ENCODE data around the gene SCAPER. TPM values are rescaled to one million over a fixed set of nuclear protein-coding genes. Genes with fewer than 3 reads are reported as not detected.

SCAPER gene
- total RNA-seq, 3 donors from 2014 or later: 15.8 to 33.1 (median 33.0) TPM

DNA sequence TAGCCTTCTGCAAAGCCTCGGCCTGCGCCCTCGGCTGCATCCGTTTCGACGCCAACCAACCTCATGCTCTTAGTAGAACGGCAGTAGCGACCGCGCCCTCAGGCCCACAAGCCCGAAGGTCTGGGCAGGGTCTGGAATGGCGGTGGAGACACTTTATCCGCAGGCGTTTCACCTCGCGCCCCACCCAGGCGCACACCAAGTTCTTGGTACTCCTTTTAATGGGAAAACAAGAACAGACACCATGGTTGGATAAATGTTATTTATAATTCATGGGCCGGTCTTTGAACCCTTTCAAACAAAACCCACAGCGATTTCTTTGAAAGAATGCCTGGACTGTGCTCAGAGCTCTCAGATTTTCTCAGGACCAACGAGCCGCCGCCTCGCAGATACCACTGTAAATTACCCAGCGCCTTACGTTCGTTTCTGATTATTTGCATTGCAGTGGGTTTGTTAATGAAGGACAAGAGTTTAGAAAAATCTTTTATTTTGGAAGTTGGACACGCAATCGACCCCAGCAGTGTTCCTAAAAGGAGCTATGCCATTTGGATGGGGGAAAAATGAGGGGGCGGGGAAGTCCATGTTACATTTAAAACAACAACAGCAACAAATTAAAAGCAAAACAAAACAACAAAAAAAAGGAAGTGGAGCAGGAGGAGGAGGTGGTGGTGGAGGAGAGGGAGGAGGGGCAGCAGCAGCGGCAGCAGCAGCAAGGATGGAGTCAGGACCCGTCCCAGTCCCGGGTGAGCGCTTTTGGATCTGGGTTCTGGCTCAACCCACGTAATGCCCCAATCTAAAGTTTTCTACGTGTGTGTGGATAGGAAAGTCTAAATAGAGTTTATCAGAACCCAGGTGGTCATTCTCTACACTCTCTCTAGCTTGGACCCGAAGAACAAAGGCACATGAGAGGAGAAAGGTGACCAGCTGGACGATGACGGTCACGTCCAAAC is 569.6 kb downstream of the SCAPER start:
- Histone ChIP-seq H3K9me3 (no peaks in the 10 kb centered on the region), H3K36me3 (ENCODE audit: low read depth) (no peaks in the 10 kb centered on the region), H3K4me1 (ENCODE audit: low read depth) (peaks cover 33% of the 10 kb centered on the region), H3K4me3 (no peak overlapping the region)
- intact Hi-C loops (cut with DNase I, micrococcal nuclease): loop anchor here in 1 of 2 donors (10.0 kb wide), 1 partner anchor 151 kb away; no protein-coding TSS in a partner anchor
- ATAC-seq: no peak
- peak; percentile 26 to 56 (median 55) for DNase-seq
- TF ChIP-seq, protein P1, sequence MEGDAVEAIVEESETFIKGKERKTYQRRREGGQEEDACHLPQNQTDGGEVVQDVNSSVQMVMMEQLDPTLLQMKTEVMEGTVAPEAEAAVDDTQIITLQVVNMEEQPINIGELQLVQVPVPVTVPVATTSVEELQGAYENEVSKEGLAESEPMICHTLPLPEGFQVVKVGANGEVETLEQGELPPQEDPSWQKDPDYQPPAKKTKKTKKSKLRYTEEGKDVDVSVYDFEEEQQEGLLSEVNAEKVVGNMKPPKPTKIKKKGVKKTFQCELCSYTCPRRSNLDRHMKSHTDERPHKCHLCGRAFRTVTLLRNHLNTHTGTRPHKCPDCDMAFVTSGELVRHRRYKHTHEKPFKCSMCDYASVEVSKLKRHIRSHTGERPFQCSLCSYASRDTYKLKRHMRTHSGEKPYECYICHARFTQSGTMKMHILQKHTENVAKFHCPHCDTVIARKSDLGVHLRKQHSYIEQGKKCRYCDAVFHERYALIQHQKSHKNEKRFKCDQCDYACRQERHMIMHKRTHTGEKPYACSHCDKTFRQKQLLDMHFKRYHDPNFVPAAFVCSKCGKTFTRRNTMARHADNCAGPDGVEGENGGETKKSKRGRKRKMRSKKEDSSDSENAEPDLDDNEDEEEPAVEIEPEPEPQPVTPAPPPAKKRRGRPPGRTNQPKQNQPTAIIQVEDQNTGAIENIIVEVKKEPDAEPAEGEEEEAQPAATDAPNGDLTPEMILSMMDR (IDR thresholded peaks at IDR 0.05): no peak

DNA sequence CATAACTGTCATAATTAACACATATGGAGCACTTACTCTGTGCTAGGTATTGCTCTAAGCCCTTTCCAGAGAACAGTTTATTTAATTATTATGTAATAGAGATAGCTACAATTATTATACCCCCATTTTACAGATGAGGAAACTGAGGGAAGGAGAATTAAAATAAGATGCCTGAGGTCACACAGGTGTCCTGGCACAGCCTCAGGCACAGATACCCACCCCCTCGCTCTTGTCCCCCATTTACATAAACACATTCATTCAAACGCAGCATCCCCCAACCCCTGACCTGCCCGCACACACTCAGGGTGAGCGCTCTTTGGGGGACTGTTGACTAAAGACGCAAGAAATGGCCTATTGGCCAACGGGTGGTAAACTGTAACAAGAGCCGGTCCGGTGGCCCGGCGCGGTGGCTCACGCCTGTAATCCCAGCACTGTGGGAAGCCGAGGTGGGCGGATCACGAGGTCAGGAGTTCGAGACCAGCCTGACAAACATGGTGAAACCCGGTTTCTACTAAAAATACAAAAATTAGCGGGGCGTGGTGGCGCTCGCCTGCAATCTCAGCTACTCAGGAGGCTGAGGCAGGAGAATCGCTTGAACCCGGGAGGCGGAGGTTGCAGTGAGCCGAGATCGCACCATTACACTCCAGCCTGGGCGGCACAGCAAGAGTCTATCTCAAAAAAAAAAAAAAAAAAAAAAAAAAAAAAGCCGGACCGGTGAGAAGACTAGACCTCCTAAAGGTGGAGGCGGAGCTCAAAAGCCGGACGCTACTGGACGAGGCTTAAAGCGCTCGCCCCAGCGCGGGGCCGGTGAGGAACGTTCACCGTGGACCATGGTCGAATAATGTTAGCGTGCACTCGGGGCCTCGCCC is 570.5 kb downstream of the SCAPER start:
- TF ChIP-seq, protein P1 (IDR thresholded peaks at IDR 0.05): no peak
- Histone ChIP-seq H3K4me3 (no peak overlapping the region), H3K4me1 (ENCODE audit: low read depth) (peaks cover 27% of the 10 kb centered on the region), H3K9me3 (no peaks in the 10 kb centered on the region), H3K36me3 (ENCODE audit: low read depth) (no peaks in the 10 kb centered on the region)
- DNase-seq (no peak), ATAC-seq (no peak)
- intact Hi-C loops (cut with DNase I, micrococcal nuclease): loop anchor here in 1 of 2 donors (10.0 kb wide), 1 partner anchor 150 kb away; no protein-coding TSS in a partner anchor

DNA sequence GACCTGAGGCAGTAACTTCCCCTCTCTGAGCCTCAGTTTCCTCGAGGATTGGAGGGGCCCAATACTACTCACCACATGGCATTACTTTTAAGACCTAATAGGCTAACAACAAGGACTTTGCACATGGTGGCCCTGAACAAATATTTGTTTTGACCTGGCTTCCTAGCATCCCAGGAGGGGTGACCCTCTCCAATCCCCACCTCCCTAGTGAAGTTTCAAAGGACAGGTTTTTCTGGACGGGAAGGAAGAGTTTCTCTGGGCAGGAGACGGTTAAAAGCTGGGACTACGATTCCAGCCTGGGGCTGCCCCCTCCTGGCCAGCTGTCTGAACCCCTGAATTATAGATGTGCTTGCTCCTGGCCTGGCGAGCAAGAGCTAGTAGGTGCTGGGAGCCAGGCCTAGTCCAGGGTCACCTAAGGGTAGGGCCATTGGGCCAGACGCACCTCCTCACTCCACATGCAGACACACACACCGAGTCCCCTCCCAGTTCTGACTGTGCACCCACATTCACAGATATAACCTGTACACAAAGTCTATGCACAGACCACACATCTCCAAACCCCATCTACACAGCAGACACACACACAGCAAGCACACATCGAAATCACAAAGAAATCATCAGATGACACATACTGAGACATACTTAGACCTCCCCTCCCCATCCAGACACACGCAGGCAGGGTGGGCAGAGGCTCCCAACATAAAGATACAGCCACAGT is 571.3 kb downstream of the SCAPER start:
- no peak for ATAC-seq
- Histone ChIP-seq H3K9me3 (no peaks in the 10 kb centered on the region), H3K36me3 (ENCODE audit: low read depth) (no peaks in the 10 kb centered on the region), H3K4me1 (ENCODE audit: low read depth) (peaks cover 27% of the 10 kb centered on the region), H3K4me3 (no peak overlapping the region)
- DNase-seq: peak in 1 of 3 donors; percentile 19
- TF ChIP-seq, protein P1 (IDR thresholded peaks at IDR 0.05): no peak
- intact Hi-C loops (cut with DNase I, micrococcal nuclease): loop anchor here in 1 of 2 donors (10.0 kb wide), 1 partner anchor 149 kb away; no protein-coding TSS in a partner anchor

DNA sequence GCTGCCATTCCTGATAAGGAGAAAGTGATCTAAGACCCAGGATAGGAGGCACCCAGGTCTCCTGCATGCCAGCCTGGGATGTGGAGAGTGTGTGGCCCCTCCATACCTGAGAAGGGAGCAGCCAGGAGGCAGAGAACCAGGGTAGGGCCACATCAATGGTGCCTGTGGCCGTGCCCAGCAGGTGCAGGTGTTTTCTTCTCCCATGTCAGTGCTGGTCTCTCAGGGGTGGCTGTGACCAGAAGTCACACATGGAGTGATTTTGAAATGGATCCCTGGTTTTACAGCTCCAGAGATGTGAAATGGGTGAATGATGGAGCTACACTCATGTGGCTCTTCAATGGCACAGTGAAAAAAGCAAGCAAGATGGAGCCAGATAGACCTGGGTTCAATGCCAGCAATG is 571.8 kb downstream of the SCAPER start:
- intact Hi-C loops (cut with DNase I, micrococcal nuclease): loop anchor here in 1 of 2 donors (10.0 kb wide), 1 partner anchor 149 kb away; no protein-coding TSS in a partner anchor
- ATAC-seq (no peak), DNase-seq (no peak)
- Histone ChIP-seq H3K36me3 (ENCODE audit: low read depth) (no peaks in the 10 kb centered on the region), H3K4me3 (no peak overlapping the region), H3K4me1 (ENCODE audit: low read depth) (peaks cover 25% of the 10 kb centered on the region), H3K9me3 (no peaks in the 10 kb centered on the region)
- TF ChIP-seq, protein P1 (IDR thresholded peaks at IDR 0.05): no peak

DNA sequence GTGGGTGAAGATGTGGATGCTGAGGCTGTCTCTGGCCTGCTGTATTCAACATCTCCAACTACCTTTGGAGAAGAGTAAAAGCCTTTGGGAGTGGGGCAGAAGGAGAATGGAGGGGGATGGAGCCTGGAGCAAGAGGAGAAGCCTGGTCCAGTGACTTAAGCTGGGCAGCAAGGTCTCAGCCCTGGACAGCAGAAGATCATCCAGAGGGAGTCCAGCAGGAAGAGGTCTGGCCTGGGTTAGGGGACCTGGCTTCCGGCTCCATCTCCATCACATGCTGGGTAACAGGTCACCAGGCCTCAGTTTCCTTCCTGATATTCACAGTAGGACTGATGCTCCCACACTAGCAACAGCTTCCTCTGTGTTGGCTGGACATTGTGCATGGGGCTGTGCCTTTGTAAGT is 572.3 kb downstream of the SCAPER start:
- no peak for ATAC-seq
- TF ChIP-seq, protein P1 (IDR thresholded peaks at IDR 0.05): no peak
- intact Hi-C loops (cut with DNase I, micrococcal nuclease): loop anchor here in 1 of 2 donors (10.0 kb wide), 1 partner anchor 148 kb away; no protein-coding TSS in a partner anchor
- no peaks in the 10 kb centered on the region for H3K36me3 ChIP-seq (ENCODE audit: low read depth)
- H3K4me1 ChIP-seq (ENCODE audit: low read depth): peaks cover 22% of the 10 kb centered on the region
- no peak overlapping the region for H3K4me3 ChIP-seq
- H3K9me3 ChIP-seq: no peaks in the 10 kb centered on the region
- DNase-seq: no peak
